IMR-90 (cell line): ENCODE results near the gene ESRRG. TPM values are rescaled to one million over a fixed set of nuclear protein-coding genes. Genes with fewer than 3 reads are reported as not detected.

Experiments used
- ATAC-seq: fragments of 200-7000 bp; cut with Tn5 transposase; 2 replicates; pipeline ENCODE4 v1.9.1; 2020; ENCODE audit warnings: low read depth, mild to moderate bottlenecking, moderate library complexity
- BruUV-seq: library from RNA; stranded (reverse); fragments of 400-500 nt; replicated peaks from 2 replicates; lab custom pipeline; 2021; lab: Mats Ljungman, UMichigan
- CTCF ChIA-PET: fragments of 300-600 bp; formaldehyde crosslinking; extraction: SDS; loops from one replicate; lab custom pipeline; 2021; ENCODE audit warnings: antibody characterized with exemption; lab: Yijun Ruan, JAX
- POLR2A ChIA-PET: fragments of 300-600 bp; sonication (Branson Sonifier 250); formaldehyde crosslinking; loops from one replicate; lab custom pipeline; 2022; ENCODE audit warnings: antibody characterized with exemption; ENCODE audit not compliant: unreplicated experiment; lab: Charles Lee
- DNase-seq: peaks from one replicate; pipeline ENCODE4 v3.0.0; 2013
- H2AFZ ChIP-seq: replicated peaks from 2 replicates; pipeline ENCODE3; 2013; ENCODE audit warnings: low read length, mild to moderate bottlenecking; ENCODE audit not compliant: poor library complexity
- H2AK5ac ChIP-seq: 2 replicates; pipeline ENCODE4 v1.6.1; 2013; ENCODE audit warnings: low read depth, low read length, inconsistent platforms
- H2AK9ac ChIP-seq: replicated peaks from 2 replicates; pipeline ENCODE3; 2013; ENCODE audit warnings: mild to moderate bottlenecking, low read depth, low read length, moderate library complexity; ENCODE audit not compliant: poor library complexity
- H2BK120ac ChIP-seq: 2 replicates; pipeline ENCODE4 v1.6.1; 2013; ENCODE audit warnings: low read depth, low read length, inconsistent platforms
- H2BK15ac ChIP-seq: 3 replicates; pipeline ENCODE4 v1.6.1; 2013; ENCODE audit warnings: low read depth, low read length, inconsistent platforms
- H2BK20ac ChIP-seq: 2 replicates; pipeline ENCODE4 v1.6.1; 2013; ENCODE audit warnings: low read depth, mild to moderate bottlenecking, inconsistent platforms, low read length, moderate library complexity
- H2BK5ac ChIP-seq: 2 replicates; pipeline ENCODE4 v1.6.1; 2013; ENCODE audit warnings: mild to moderate bottlenecking, low read depth, low read length, inconsistent platforms; ENCODE audit not compliant: poor library complexity, severe bottlenecking
- H3K14ac ChIP-seq: replicated peaks from 2 replicates; pipeline ENCODE4 v1.6.1; 2013; ENCODE audit warnings: low read depth, low read length, inconsistent platforms
- H3K18ac ChIP-seq: 2 replicates; pipeline ENCODE4 v1.6.1; 2013; ENCODE audit warnings: low read depth, low read length, control low read depth
- H3K23ac ChIP-seq: 2 replicates; pipeline ENCODE4 v1.6.1; 2013; ENCODE audit warnings: low read depth, low read length, inconsistent platforms
- H3K27ac ChIP-seq: 2 replicates; pipeline ENCODE4 v1.5.1; 2013; ENCODE audit warnings: mild to moderate bottlenecking, control low read depth, low read length; ENCODE audit not compliant: insufficient read depth
- H3K27me3 ChIP-seq: 2 replicates; pipeline ENCODE4 v1.6.1; 2013; ENCODE audit warnings: low read length; ENCODE audit not compliant: control insufficient read depth, insufficient read depth
- H3K36me3 ChIP-seq: 2 replicates; pipeline ENCODE4 v1.6.1; 2013; ENCODE audit warnings: low read length, mixed read lengths; ENCODE audit not compliant: control insufficient read depth, insufficient read depth
- H3K4ac ChIP-seq: 2 replicates; pipeline ENCODE4 v1.6.1; 2013; ENCODE audit warnings: low read depth, low read length, inconsistent platforms
- H3K4me1 ChIP-seq: 2 replicates; pipeline ENCODE4 v1.6.1; 2013; ENCODE audit warnings: low read length, mixed read lengths; ENCODE audit not compliant: control insufficient read depth, insufficient read depth
- H3K4me2 ChIP-seq: 2 replicates; pipeline ENCODE4 v1.6.1; 2013; ENCODE audit warnings: low read depth, mild to moderate bottlenecking, control low read depth, low read length, moderate library complexity
- H3K4me3 ChIP-seq: 2 replicates; pipeline ENCODE4 v1.5.1; 2013; ENCODE audit warnings: low read depth, mild to moderate bottlenecking, control low read depth, low read length, moderate library complexity; ENCODE audit not compliant: insufficient read depth
- H3K56ac ChIP-seq: 2 replicates; pipeline ENCODE4 v1.6.1; 2013; ENCODE audit warnings: low read length, inconsistent platforms; ENCODE audit not compliant: insufficient read depth; ENCODE audit errors: extremely low read depth
- H3K79me1 ChIP-seq, 2 experiments: 2 replicates each; pipeline ENCODE4 v1.6.1; 2013; ENCODE audit warnings: low read length in 2 of 2, inconsistent platforms in 1 of 2, low read depth in 1 of 2
- H3K9ac ChIP-seq: 2 replicates; pipeline ENCODE4 v1.6.1; 2013; ENCODE audit warnings: low read depth, low read length, control low read depth
- H3K9me1 ChIP-seq: 2 replicates; pipeline ENCODE4 v1.6.1; 2013; ENCODE audit warnings: low read length, inconsistent platforms; ENCODE audit not compliant: insufficient read depth
- H3K9me3 ChIP-seq: 2 replicates; pipeline ENCODE4 v1.6.1; 2013; ENCODE audit warnings: low read length; ENCODE audit not compliant: control insufficient read depth, insufficient read depth
- H4K20me1 ChIP-seq: 2 replicates; pipeline ENCODE4 v1.6.1; 2013; ENCODE audit warnings: low read length, inconsistent platforms; ENCODE audit not compliant: insufficient read depth
- H4K5ac ChIP-seq: 2 replicates; pipeline ENCODE4 v1.6.1; 2013; ENCODE audit warnings: mild to moderate bottlenecking, low read depth, low read length, control low read depth
- H4K8ac ChIP-seq, 2 experiments: 2 replicates each; pipeline ENCODE4 v1.6.1; 2013; ENCODE audit warnings: low read depth in 2 of 2, low read length in 2 of 2, control low read depth in 1 of 2, inconsistent platforms in 1 of 2
- H4K91ac ChIP-seq: 2 replicates; pipeline ENCODE4 v1.6.1; 2013; ENCODE audit warnings: low read depth, low read length, inconsistent platforms; ENCODE audit not compliant: insufficient read depth
- BHLHE40 ChIP-seq: fragments of 150-350 bp; IDR thresholded peaks from 2 replicates; pipeline ENCODE4 v1.6.1; 2016; ENCODE audit warnings: mild to moderate bottlenecking, low read depth, low read length
- CEBPB ChIP-seq: IDR thresholded peaks from 2 replicates; pipeline ENCODE4 v1.6.1; 2012; ENCODE audit warnings: low read depth, low read length, improper control_type of control experiment
- ELK1 ChIP-seq: fragments of 150-350 bp; IDR thresholded peaks from 2 replicates; pipeline ENCODE4 v1.6.1; 2016; ENCODE audit warnings: low read depth, mild to moderate bottlenecking, low read length, moderate library complexity, borderline replicate concordance
- RAD21 ChIP-seq: IDR thresholded peaks from 2 replicates; pipeline ENCODE4 v1.6.1; 2012; ENCODE audit warnings: low read length, improper control_type of control experiment
- WGBS, 2 experiments: methylation state at CpG; one replicate each; pipeline versions ENCODE4 v1.1.5 to v1.1.7; 2013; ENCODE audit warnings: missing lambda C conversion rate in 2 of 2; ENCODE audit not compliant: insufficient read length in 1 of 2; ENCODE audit errors: extremely low coverage in 2 of 2; 5-methylcytosine and 5-hydroxymethylcytosine counted together
- dilution Hi-C: fragments of 300-500 bp; cut with HindIII; formaldehyde crosslinking; loops from one replicate; pipeline ENCODE4 v1.14.3; 2018; ENCODE audit warnings: low sequenced_read_pairs; ENCODE audit not compliant: unreplicated experiment
- in situ Hi-C: fragments of 300-500 bp; cut with MboI; formaldehyde crosslinking; loops from 3 replicates; pipeline ENCODE4 v1.14.3; 2019; ENCODE audit warnings: low sequenced_read_pairs, inconsistent platforms, mixed read lengths
- intact Hi-C: fragments of 100-400 bp; cut with micrococcal nuclease; formaldehyde crosslinking; loops from 2 replicates; pipeline ENCODE4 v1.10.0; 2022
- polyA plus RNA-seq, 3 experiments: library from polyadenylated mRNA; depleted of rRNA; stranded (reverse); fragments of >200 nt; gene quantifications; 2 replicates each; pipeline ENCODE4 v1.2.3, GENCODE V29; 2012; ENCODE audit warnings: low replicate concordance in 1 of 3
- total RNA-seq: library from RNA; depleted of rRNA; stranded (reverse); fragments of >200 nt; gene quantifications from 2 replicates; pipeline ENCODE4 v1.2.3, GENCODE V29; 2012

ESRRG gene
- total and polyA plus RNA-seq, 2 of the 4 experiments (the other 2 are of a cell fraction) = 0.17 to 0.54 TPM

- BruUV-seq = no TSS peak
- Histone ChIP-seq H3K23ac (no peak overlapping the region), H2AK9ac (no peak overlapping the region), H3K79me1 (no peaks in the 10 kb centered on the region), H2BK15ac (no peak overlapping the region), H3K4me3 (no peak overlapping the region), H2BK5ac (no peak overlapping the region), H3K4me2 (no peak overlapping the region), H3K9ac (no peak overlapping the region), H3K56ac (no peak overlapping the region), H3K27ac (no peak overlapping the region), H4K20me1 (no peaks in the 10 kb centered on the region), H3K9me1 (no peaks in the 10 kb centered on the region), H2AK5ac (no peak overlapping the region), H4K5ac (no peak overlapping the region), H2AFZ (no peak overlapping the region), H3K36me3 (no peaks in the 10 kb centered on the region), H3K14ac (no peak overlapping the region), H4K91ac (no peak overlapping the region), H3K4me1 (no peaks in the 10 kb centered on the region), H3K4ac (no peak overlapping the region), H2BK120ac (no peak overlapping the region), H3K18ac (no peak overlapping the region), H2BK20ac (no peak overlapping the region), H3K27me3 (no peaks in the 10 kb centered on the region), H4K8ac (no peak overlapping the region), H3K9me3 (no peaks in the 10 kb centered on the region)
- dilution Hi-C loops (no loop called here), intact Hi-C loops (loop anchor here (5.0 kb wide), 1 partner anchor 1645 kb away; no protein-coding TSS in a partner anchor), in situ Hi-C loops (no loop called here)
- CTCF ChIA-PET = no interaction called here
- DNase-seq (peak; percentile 19), ATAC-seq (peak; percentile 70)
- TF ChIP-seq BHLHE40 (no peak), ELK1 (no peak), CEBPB (no peak), RAD21 (no peak)
- 100% methylated on average over 1 of the region's 1 CpG; no CpG with 5 or more reads in 1 of the 2 experiments for WGBS, 2 experiments
- POLR2A ChIA-PET = no interaction called here
Observed at GRCh38 chr1:216542263-216542662, 181.0 kb downstream of the ESRRG start.
